Measurements from ENCODE around the gene PDS5B.

DNA sequence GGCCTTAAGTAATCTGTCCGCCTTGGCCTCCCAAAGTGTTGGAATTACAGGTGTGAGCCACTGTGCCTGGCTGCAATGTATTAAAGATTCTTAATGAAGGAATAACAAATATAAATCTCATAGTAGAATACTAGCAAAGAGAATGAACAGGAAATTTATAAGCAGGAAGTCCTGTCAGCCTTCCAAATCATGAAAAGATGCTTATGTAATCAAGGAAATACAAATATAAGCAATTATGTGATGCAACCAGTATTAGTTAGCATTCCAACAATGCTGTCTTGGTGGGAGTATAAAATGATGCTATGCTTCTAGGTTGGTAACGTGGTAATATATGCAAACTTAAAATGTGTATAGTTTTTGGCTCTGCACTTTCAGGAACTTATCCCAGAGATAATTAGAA lies 133.8 kb downstream of the PDS5B start:
- TF ChIP-seq, protein P1, sequence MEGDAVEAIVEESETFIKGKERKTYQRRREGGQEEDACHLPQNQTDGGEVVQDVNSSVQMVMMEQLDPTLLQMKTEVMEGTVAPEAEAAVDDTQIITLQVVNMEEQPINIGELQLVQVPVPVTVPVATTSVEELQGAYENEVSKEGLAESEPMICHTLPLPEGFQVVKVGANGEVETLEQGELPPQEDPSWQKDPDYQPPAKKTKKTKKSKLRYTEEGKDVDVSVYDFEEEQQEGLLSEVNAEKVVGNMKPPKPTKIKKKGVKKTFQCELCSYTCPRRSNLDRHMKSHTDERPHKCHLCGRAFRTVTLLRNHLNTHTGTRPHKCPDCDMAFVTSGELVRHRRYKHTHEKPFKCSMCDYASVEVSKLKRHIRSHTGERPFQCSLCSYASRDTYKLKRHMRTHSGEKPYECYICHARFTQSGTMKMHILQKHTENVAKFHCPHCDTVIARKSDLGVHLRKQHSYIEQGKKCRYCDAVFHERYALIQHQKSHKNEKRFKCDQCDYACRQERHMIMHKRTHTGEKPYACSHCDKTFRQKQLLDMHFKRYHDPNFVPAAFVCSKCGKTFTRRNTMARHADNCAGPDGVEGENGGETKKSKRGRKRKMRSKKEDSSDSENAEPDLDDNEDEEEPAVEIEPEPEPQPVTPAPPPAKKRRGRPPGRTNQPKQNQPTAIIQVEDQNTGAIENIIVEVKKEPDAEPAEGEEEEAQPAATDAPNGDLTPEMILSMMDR (IDR thresholded peaks at IDR 0.05), result no peak
- no peak for TF ChIP-seq POLR2AphosphoS5 (IDR thresholded peaks at IDR 0.05; ENCODE audit: insufficient read depth in 1 of 2, low read depth in 1 of 2)
